GM12864 (cell line): ENCODE measurements around the gene GRIK3.

Experiments
- DNase-seq: peaks from one replicate; pipeline ENCODE4 v3.0.0-alpha.2; 2011; ENCODE audit warnings: low read depth
- H3K4me3 ChIP-seq: 2 replicates; pipeline ENCODE4 v1.5.1; 2011; ENCODE audit warnings: mild to moderate bottlenecking, low read depth, low read length, control low read depth
- TF ChIP-seq, protein P1 (sequence below): IDR thresholded peaks from 2 replicates; pipeline ENCODE4 v1.5.1; 2011; ENCODE audit warnings: low read depth, mild to moderate bottlenecking, moderate library complexity, low read length, control low read depth, inconsistent platforms; ENCODE audit errors: missing control alignments

Gene GRIK3

DNA sequence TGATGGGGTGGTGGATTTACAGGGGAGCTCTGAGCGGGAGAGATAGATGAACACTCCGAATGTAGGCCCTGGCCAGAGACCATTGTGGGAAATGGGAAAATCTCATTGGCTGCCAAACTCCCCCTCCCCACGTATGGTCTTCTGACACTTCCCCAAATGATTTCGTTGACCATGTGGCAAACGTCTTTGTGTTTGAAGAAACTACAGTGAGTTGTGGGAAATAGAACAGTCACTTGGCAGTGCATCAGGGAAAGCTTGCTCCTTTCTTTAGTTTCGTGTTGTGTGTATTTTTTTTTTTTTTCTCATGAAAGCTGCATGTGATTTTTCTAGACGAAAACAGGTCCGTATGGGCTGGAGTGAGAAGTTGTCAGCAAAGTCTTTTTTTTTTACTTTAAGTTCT, 25.0 kb upstream of the GRIK3 start:
- TF ChIP-seq, protein P1, sequence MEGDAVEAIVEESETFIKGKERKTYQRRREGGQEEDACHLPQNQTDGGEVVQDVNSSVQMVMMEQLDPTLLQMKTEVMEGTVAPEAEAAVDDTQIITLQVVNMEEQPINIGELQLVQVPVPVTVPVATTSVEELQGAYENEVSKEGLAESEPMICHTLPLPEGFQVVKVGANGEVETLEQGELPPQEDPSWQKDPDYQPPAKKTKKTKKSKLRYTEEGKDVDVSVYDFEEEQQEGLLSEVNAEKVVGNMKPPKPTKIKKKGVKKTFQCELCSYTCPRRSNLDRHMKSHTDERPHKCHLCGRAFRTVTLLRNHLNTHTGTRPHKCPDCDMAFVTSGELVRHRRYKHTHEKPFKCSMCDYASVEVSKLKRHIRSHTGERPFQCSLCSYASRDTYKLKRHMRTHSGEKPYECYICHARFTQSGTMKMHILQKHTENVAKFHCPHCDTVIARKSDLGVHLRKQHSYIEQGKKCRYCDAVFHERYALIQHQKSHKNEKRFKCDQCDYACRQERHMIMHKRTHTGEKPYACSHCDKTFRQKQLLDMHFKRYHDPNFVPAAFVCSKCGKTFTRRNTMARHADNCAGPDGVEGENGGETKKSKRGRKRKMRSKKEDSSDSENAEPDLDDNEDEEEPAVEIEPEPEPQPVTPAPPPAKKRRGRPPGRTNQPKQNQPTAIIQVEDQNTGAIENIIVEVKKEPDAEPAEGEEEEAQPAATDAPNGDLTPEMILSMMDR, result no peak
- no peak overlapping the region for H3K4me3 ChIP-seq
- DNase-seq, result no peak

DNA sequence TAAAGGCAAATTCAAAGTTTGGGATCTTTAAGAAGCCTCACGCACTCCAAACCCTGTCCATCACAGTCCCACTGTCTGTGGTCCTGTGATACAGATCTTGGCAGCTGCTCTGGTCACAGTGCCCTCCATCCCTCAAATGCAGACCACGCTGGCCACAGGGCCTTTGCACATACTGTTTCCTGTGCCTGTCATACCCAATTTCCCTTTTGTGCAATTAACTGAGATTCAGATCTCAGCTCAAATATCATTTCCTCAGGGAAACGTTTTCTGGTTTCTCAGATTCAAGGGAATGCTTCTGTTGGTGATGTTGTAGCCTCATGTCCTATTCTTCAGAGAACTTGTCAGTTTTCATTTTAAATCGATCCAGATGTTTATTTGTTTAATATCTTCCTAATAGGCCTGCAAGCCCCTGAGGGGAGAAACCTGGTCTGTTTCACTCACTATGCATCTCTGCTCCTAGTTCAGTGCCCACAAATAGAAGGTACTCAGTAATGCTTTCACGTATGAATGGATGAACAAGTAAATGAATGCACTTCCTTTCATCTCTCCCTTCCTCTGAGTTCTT, 24.2 kb upstream of the GRIK3 start:
- no peak overlapping the region for H3K4me3 ChIP-seq
- no peak for DNase-seq
- TF ChIP-seq, protein P1, result no peak

DNA sequence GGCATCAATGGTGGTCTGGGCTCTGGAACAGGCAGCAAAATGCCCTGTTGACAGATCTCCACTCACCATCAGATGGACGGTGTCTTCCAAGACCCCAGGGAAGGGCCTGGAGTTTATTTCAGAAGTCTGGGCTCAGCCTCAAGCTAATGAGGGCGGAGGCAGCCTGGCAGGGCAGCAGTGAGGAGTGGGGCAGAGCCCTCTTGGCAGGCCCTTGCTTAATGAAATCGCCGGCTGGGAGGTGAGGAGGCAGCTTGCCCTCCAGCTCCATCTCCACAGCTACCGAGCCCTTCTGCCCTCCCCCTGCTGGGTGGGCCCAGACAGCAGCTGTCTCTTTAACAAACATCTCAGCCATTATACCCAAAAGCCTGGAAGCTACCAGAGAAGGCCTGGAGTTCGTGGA, 22.0 kb upstream of the GRIK3 start:
- TF ChIP-seq, protein P1, result no peak
- no peak for DNase-seq

GRCh38 chr1:37055631-37056030, 21.3 kb upstream of the GRIK3 start:
- TF ChIP-seq, protein P1, result no peak
- no peak overlapping the region for H3K4me3 ChIP-seq
- DNase-seq, result no peak

More for the DNA sequence above, 22.0 kb upstream of the GRIK3 start:
- H3K4me3 ChIP-seq, result no peak overlapping the region

DNA sequence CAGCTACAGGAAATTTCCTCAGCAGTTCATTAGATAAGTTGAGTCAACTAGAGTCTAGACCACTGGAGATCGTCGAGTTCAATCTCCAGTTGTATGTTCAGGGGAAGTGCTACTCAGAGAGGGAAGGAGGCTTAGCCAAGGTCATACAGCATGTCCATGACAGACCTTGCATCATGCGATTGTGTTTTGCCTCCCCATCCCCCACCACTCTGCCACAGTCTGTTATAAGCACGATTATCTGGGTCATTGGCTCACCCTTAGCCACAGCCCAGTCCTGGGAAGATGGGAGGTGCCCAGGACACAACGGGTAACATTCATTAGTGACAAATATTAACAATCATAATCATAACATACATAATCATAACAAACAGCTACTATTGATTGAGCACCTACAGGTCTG, 18.9 kb upstream of the GRIK3 start:
- H3K4me3 ChIP-seq, result no peak overlapping the region
- TF ChIP-seq, protein P1, result no peak

DNA sequence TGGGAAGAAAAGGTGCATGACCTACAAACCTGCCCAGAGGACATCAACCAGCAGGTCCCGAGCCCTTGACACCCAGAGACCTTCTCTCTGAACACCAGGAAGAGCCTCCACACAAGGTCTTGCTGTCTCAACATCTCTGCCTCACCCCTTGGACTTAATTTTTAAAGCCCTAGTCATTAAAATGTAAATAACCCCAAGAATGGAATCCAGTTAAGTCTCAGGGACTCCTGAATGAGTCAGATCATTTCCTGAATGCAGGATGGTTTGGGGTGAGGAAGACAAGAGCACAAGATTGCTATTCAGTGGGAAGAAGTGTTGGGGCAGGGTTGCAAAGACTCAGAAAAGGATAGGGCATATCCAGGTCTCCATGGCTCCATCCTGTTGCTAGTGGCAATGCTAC, 17.8 kb upstream of the GRIK3 start:
- TF ChIP-seq, protein P1, result no peak

More for the DNA sequence above, 18.9 kb upstream of the GRIK3 start:
- DNase-seq, result no peak

GRCh38 chr1:37051346-37051745, 17.0 kb upstream of the GRIK3 start:
- H3K4me3 ChIP-seq, result no peak overlapping the region
- TF ChIP-seq, protein P1, result no peak
- DNase-seq, result no peak

More for the DNA sequence above, 17.8 kb upstream of the GRIK3 start:
- no peak overlapping the region for H3K4me3 ChIP-seq
- DNase-seq, result no peak
